ENCODE results near the gene ZNF367.

DNA sequence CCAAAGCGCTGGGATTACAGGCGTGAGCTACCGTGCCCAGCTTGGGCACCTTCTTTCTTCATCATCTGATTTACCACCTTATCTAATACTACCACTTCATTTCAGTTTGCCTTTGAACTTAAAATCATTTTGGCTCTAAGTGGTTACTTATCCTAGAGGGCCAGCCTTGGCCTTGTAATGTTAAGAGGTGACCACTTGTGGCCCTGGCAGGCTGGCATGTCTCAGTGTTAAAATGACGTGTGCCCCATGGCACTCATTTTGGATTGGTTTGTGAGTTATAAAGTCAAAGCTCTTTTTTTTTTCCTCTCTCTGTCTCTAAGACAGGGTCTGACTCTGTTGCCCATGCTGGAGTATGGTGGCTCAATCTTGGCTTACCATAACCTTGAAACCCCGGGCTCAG, 49.6 kb upstream of the ZNF367 start:
- no peak for TF ChIP-seq EZH2 (IDR thresholded peaks at IDR 0.05; ENCODE audit: low read length, unreplicated experiment)
- TF ChIP-seq, protein P1, sequence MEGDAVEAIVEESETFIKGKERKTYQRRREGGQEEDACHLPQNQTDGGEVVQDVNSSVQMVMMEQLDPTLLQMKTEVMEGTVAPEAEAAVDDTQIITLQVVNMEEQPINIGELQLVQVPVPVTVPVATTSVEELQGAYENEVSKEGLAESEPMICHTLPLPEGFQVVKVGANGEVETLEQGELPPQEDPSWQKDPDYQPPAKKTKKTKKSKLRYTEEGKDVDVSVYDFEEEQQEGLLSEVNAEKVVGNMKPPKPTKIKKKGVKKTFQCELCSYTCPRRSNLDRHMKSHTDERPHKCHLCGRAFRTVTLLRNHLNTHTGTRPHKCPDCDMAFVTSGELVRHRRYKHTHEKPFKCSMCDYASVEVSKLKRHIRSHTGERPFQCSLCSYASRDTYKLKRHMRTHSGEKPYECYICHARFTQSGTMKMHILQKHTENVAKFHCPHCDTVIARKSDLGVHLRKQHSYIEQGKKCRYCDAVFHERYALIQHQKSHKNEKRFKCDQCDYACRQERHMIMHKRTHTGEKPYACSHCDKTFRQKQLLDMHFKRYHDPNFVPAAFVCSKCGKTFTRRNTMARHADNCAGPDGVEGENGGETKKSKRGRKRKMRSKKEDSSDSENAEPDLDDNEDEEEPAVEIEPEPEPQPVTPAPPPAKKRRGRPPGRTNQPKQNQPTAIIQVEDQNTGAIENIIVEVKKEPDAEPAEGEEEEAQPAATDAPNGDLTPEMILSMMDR (conservative IDR thresholded peaks at IDR 0.05; ENCODE audit: low read depth, low read length), result no peak
